Measurements from ENCODE around the gene ZNF627.

GRCh38 chr19:11596156-11596555 is 1.1 kb upstream of the ZNF627 start:
- TF ChIP-seq POLR2AphosphoS5 (IDR thresholded peaks at IDR 0.05): no peak
- no peak for TF ChIP-seq CTCF (IDR thresholded peaks at IDR 0.05)
- TF ChIP-seq POLR2A (IDR thresholded peaks at IDR 0.05): no peak
- TF ChIP-seq EP300 (IDR thresholded peaks at IDR 0.05): no peak
